ENCODE data around the gene PGS1. TPM values are rescaled to one million over a fixed set of nuclear protein-coding genes. Genes with fewer than 3 reads are reported as not detected.

Gene PGS1
- total RNA-seq, 1 donor from 2014 or later = 85.5 TPM

DNA sequence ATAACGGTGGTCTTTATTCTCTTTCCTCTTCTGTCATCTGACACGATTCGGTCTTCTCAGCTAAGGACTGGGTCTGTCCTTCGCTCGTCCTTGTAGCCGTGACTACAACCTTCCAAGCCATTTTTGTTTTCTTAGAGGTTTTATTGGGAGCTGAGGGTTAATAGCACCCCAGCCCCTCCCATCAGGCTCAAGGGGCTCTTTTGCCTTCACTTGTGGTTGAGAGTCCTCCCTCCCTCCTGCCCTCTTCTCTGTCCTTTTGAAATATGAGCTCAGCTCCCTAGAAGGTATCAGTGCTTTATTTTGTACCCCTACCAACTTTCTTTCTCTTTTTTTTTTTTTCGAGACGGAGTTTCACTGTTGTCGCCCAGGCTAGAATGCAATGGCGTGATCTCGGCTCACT is 43.2 kb upstream of the PGS1 start:
- peaks cover 4% of the 10 kb centered on the region for H3K36me3 Mint-ChIP-seq (ENCODE audit: low read depth, unreplicated experiment)
- DNase-seq (ENCODE audit: low spot score) = no peak
- no peak overlapping the region for H3K4me3 Mint-ChIP-seq (ENCODE audit: unreplicated experiment)
- no peak overlapping the region for H3K27ac Mint-ChIP-seq (ENCODE audit: unreplicated experiment)
- H3K4me1 Mint-ChIP-seq (ENCODE audit: unreplicated experiment) = peaks cover 10% of the 10 kb centered on the region
- H3K27me3 Mint-ChIP-seq (ENCODE audit: unreplicated experiment) = peaks cover 4% of the 10 kb centered on the region
- TF ChIP-seq, protein P1, sequence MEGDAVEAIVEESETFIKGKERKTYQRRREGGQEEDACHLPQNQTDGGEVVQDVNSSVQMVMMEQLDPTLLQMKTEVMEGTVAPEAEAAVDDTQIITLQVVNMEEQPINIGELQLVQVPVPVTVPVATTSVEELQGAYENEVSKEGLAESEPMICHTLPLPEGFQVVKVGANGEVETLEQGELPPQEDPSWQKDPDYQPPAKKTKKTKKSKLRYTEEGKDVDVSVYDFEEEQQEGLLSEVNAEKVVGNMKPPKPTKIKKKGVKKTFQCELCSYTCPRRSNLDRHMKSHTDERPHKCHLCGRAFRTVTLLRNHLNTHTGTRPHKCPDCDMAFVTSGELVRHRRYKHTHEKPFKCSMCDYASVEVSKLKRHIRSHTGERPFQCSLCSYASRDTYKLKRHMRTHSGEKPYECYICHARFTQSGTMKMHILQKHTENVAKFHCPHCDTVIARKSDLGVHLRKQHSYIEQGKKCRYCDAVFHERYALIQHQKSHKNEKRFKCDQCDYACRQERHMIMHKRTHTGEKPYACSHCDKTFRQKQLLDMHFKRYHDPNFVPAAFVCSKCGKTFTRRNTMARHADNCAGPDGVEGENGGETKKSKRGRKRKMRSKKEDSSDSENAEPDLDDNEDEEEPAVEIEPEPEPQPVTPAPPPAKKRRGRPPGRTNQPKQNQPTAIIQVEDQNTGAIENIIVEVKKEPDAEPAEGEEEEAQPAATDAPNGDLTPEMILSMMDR (IDR thresholded peaks at IDR 0.05; ENCODE audit: unreplicated experiment) = no peak
- H3K9me3 Mint-ChIP-seq (ENCODE audit: unreplicated experiment) = no peaks in the 10 kb centered on the region

DNA sequence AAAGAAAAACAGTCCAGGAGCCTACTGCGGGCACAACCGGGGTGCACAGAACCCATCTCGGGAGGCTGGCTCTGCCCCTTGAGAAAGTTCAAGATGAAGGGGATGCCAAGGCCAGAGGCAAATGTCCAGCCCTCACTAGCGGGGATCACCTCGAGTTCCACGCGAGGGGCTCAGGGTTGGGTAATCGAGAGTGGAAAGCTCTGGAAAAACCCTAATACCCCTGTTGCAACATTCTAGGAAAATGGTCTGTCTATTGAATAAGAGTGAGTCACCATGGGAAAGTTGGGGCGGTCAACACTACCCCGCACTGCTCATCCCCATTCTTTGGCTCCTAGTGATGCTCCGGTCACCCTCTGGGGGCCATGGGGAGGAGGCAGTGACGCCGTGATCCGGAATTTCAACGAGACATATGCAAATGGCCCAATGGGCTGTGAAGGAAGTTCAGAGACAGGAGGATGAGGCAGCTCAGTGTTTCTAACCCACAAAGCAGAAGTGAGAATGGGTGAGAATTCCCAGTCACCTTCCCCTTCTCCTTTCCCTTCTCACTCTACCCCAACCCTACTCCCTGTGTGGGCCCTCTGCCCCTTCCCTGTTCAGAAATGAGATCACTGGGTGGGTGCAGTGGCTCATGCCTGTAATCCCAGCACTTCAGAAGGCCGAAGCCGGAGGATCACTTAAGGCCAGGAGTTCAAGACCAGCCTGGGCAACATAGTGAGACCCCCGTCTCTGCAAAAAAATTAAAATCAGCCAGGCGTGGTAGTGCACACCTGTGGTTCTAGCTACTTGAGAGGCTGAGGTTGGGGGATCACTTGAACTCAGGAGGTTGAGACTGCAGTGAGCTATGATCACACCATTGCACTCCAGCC is 41.0 kb upstream of the PGS1 start:
- no peak for DNase-seq (ENCODE audit: low spot score)
- Mint-ChIP-seq H3K4me1 (ENCODE audit: unreplicated experiment) (peaks cover 9% of the 10 kb centered on the region), H3K9me3 (ENCODE audit: unreplicated experiment) (no peaks in the 10 kb centered on the region), H3K27ac (ENCODE audit: unreplicated experiment) (no peak overlapping the region), H3K36me3 (ENCODE audit: low read depth, unreplicated experiment) (peaks cover 4% of the 10 kb centered on the region), H3K27me3 (ENCODE audit: unreplicated experiment) (peaks cover 4% of the 10 kb centered on the region), H3K4me3 (ENCODE audit: unreplicated experiment) (no peak overlapping the region)
- TF ChIP-seq, protein P1 (IDR thresholded peaks at IDR 0.05; ENCODE audit: unreplicated experiment) = no peak

DNA sequence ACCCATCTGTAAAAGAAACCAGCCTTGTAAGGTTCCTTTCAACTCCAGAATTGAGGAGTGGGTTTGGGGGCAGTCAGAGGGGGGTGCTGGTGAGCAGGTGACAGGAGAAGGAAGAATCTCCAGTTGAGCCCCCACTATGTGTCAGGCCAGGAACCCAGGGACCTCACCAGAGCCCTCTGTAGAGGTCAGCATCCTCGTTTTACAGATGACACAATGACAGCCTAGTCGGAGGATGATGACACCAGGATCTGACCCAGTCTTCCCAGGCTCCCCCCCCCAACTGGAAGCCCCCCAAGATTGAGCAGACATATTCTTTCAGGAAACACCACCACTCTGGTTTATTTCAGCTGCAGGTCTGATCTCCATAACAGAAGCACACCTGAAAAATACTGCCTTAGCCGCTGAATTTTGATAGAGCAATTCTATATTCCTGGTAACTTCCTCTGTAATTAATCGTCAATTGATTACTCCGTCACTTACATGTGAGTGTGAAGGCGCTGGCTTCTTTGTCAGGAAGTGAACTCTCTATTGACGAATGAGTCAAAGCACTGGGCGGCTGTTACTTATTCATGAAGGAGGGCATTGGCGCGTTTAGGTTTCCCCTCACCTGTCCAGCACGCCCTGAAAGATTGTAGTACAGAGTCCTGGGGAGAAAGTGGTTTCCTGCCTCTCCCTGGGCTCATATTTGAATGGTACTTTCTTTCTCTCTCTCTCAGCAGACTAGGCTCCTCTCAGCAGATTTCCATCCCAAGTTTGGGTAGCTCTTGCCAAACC is 39.8 kb upstream of the PGS1 start:
- Mint-ChIP-seq H3K36me3 (ENCODE audit: low read depth, unreplicated experiment) (no peaks in the 10 kb centered on the region), H3K9me3 (ENCODE audit: unreplicated experiment) (no peaks in the 10 kb centered on the region), H3K27me3 (ENCODE audit: unreplicated experiment) (peaks cover 4% of the 10 kb centered on the region), H3K27ac (ENCODE audit: unreplicated experiment) (peak overlapping the region; percentile 11), H3K4me1 (ENCODE audit: unreplicated experiment) (peaks cover 12% of the 10 kb centered on the region), H3K4me3 (ENCODE audit: unreplicated experiment) (no peak overlapping the region)
- TF ChIP-seq, protein P1 (IDR thresholded peaks at IDR 0.05; ENCODE audit: unreplicated experiment) = no peak
- DNase-seq (ENCODE audit: low spot score) = no peak

DNA sequence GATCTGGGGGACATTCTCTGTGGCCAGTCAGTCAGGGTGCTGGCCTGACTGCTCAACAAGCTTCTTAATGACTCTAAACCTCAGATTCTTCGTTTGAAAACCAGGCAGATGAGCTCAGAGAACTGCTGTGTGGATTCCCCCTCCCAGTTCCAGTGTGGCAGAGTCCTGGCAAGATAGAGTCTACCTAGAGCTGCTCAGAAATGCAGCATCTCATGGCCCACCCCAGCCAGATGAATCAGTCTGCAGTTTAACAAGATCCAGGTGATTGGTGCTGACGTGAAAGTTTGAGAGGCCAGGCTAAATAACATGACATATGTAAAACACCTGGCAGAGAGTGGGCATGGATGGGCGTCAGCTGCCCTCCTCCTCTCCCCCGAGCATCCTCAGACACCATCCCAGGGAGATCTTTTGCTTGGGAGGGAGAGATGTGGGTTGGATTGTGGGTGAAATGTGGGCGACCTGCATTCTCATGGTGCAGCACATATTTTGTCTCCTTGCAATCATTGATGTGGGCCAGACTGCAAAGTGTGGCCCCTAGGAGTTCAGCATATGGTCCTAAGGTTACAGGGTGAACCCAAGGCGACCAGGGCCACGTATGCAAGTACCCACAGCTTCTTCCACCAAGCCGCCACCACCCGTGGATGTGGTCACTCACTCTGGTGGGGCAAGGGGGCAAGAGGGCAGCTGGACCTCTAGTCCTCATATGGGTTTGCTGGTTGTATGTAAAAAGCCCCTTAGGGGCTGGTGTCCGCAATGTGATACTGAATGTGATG is 38.1 kb upstream of the PGS1 start:
- H3K9me3 Mint-ChIP-seq (ENCODE audit: unreplicated experiment) = no peaks in the 10 kb centered on the region

More for the DNA sequence above, 38.1 kb upstream of the PGS1 start:
- no peak for DNase-seq (ENCODE audit: low spot score)
- Mint-ChIP-seq H3K4me3 (ENCODE audit: unreplicated experiment) (peak overlapping the region; percentile 69), H3K36me3 (ENCODE audit: low read depth, unreplicated experiment) (no peaks in the 10 kb centered on the region), H3K27ac (ENCODE audit: unreplicated experiment) (peak overlapping the region; percentile 76), H3K27me3 (ENCODE audit: unreplicated experiment) (peaks cover 4% of the 10 kb centered on the region), H3K4me1 (ENCODE audit: unreplicated experiment) (peaks cover 26% of the 10 kb centered on the region)
- TF ChIP-seq, protein P1 (IDR thresholded peaks at IDR 0.05; ENCODE audit: unreplicated experiment) = no peak

All from endothelial cell (in vitro differentiated cells).